Measurements from ENCODE around the gene SYNE2.
"Not testable (repeated sequence)": the region's sequence is repeated elsewhere in the genome, so short reads cannot be mapped to it uniquely, and the experiment has no call there.

GRCh38 chr14:63870753-63871037 is 17.9 kb downstream of the SYNE2 start:
- not testable (repeated sequence) for TF ChIP-seq CTCF (IDR thresholded peaks at IDR 0.05; ENCODE audit: low read depth, low read length, missing input control); RXRA (IDR thresholded peaks at IDR 0.05); MAX (IDR thresholded peaks at IDR 0.05); ATF3 (IDR thresholded peaks at IDR 0.05)

Data from liver (tissue), 3 donors.